DOHH2 (cell line): ENCODE results near the gene KDM3A.

ENCODE experiments used
- H3F3A ChIP-seq: fragments of 200-600 bp; sonication (generic), shearing (Covaris generic); 2 replicates; pipeline ENCODE4 v1.6.0; 2016; ENCODE audit warnings: antibody characterized with exemption, mild to moderate bottlenecking; ENCODE audit not compliant: control insufficient read depth, insufficient read depth
- H3K27ac ChIP-seq: fragments of 200-600 bp; sonication (generic); 2 replicates; pipeline ENCODE4 v1.5.1; 2014; ENCODE audit warnings: low read depth, mild to moderate bottlenecking, low read length, moderate library complexity
- H3K27me3 ChIP-seq: fragments of 200-600 bp; sonication (generic); 2 replicates; pipeline ENCODE4 v1.6.1; 2014; ENCODE audit warnings: mild to moderate bottlenecking, low read length, mixed read lengths; ENCODE audit not compliant: control insufficient read depth
- H3K36me3 ChIP-seq: fragments of 200-600 bp; sonication (generic); 2 replicates; pipeline ENCODE4 v1.6.1; 2014; ENCODE audit warnings: mild to moderate bottlenecking, low read length, moderate library complexity, mixed read lengths; ENCODE audit not compliant: control insufficient read depth
- H3K4me1 ChIP-seq: fragments of 200-600 bp; sonication (generic); 2 replicates; pipeline ENCODE4 v1.6.1; 2014; ENCODE audit warnings: mild to moderate bottlenecking, low read length, mixed read lengths; ENCODE audit not compliant: control insufficient read depth
- H3K4me2 ChIP-seq: fragments of 200-600 bp; sonication (generic); 2 replicates; pipeline ENCODE4 v1.6.0; 2014; ENCODE audit warnings: mild to moderate bottlenecking, low read length, moderate library complexity
- H3K4me3 ChIP-seq: fragments of 200-600 bp; sonication (generic); 2 replicates; pipeline ENCODE4 v1.5.1; 2014; ENCODE audit warnings: mild to moderate bottlenecking, low read length, mixed read lengths
- H3K79me2 ChIP-seq: fragments of 200-600 bp; sonication (generic); 2 replicates; pipeline ENCODE4 v1.6.1; 2014; ENCODE audit warnings: mild to moderate bottlenecking, low read length, mixed read lengths; ENCODE audit not compliant: control insufficient read depth
- H3K9me2 ChIP-seq: fragments of 200-600 bp; sonication (generic); replicated peaks from 2 replicates; pipeline ENCODE4 v1.6.1; 2014; ENCODE audit warnings: mild to moderate bottlenecking, low read length, mixed read lengths; ENCODE audit not compliant: control insufficient read depth
- H3K9me3 ChIP-seq: fragments of 200-600 bp; sonication (generic); 2 replicates; pipeline ENCODE4 v1.6.1; 2014; ENCODE audit warnings: antibody characterized with exemption, low read length, mixed read lengths; ENCODE audit not compliant: control insufficient read depth, insufficient read depth
- H4K20me1 ChIP-seq: fragments of 200-600 bp; sonication (generic); 2 replicates; pipeline ENCODE4 v1.6.0; 2014; ENCODE audit warnings: low read depth, mild to moderate bottlenecking, antibody characterized with exemption, low read length, moderate library complexity; ENCODE audit not compliant: control insufficient read depth, insufficient read depth
- EZH2phosphoT487 ChIP-seq: fragments of 200-600 bp; sonication (generic); IDR thresholded peaks from 2 replicates; pipeline ENCODE4 v1.6.1; 2017; ENCODE audit warnings: borderline replicate concordance, mild to moderate bottlenecking, antibody characterized with exemption, low read length, moderate library complexity, mixed read lengths
- TF ChIP-seq, protein P1 (sequence below): fragments of 200-600 bp; sonication (generic); IDR thresholded peaks from one replicate; pipeline ENCODE4 v1.5.1; 2014; ENCODE audit warnings: antibody characterized with exemption, mild to moderate bottlenecking, low read depth, low read length; ENCODE audit not compliant: poor library complexity, severe bottlenecking

KDM3A gene

DNA sequence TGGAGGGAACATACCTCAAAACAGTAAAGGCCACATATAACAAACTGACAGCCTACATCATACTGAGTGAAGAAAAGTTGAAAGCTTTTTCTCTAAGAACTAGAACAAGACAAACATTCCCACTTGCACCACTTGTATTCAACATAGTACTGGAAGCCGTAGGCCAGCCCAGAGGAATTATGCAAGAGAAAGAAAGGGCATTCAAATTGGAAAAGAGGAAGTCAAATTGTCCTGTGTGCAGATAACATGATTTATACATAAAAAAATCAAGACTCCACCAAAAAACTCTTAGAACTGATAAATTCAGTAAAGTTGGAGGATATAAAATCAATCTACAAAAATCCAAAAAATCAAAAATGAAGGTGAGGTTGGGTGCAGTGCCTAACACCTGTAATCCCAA is 8.0 kb upstream of the KDM3A start:
- Histone ChIP-seq H3K27me3 (no peaks in the 10 kb centered on the region), H3K36me3 (no peaks in the 10 kb centered on the region), H3K27ac (no peak overlapping the region), H3F3A (no peaks in the 10 kb centered on the region), H3K4me2 (no peak overlapping the region), H3K4me1 (no peaks in the 10 kb centered on the region), H3K79me2 (no peaks in the 10 kb centered on the region), H4K20me1 (no peaks in the 10 kb centered on the region), H3K9me3 (peaks cover 15% of the 10 kb centered on the region), H3K4me3 (no peak overlapping the region), H3K9me2 (no peaks in the 10 kb centered on the region)
- no peak for TF ChIP-seq EZH2phosphoT487
- TF ChIP-seq, protein P1, sequence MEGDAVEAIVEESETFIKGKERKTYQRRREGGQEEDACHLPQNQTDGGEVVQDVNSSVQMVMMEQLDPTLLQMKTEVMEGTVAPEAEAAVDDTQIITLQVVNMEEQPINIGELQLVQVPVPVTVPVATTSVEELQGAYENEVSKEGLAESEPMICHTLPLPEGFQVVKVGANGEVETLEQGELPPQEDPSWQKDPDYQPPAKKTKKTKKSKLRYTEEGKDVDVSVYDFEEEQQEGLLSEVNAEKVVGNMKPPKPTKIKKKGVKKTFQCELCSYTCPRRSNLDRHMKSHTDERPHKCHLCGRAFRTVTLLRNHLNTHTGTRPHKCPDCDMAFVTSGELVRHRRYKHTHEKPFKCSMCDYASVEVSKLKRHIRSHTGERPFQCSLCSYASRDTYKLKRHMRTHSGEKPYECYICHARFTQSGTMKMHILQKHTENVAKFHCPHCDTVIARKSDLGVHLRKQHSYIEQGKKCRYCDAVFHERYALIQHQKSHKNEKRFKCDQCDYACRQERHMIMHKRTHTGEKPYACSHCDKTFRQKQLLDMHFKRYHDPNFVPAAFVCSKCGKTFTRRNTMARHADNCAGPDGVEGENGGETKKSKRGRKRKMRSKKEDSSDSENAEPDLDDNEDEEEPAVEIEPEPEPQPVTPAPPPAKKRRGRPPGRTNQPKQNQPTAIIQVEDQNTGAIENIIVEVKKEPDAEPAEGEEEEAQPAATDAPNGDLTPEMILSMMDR = no peak

DNA sequence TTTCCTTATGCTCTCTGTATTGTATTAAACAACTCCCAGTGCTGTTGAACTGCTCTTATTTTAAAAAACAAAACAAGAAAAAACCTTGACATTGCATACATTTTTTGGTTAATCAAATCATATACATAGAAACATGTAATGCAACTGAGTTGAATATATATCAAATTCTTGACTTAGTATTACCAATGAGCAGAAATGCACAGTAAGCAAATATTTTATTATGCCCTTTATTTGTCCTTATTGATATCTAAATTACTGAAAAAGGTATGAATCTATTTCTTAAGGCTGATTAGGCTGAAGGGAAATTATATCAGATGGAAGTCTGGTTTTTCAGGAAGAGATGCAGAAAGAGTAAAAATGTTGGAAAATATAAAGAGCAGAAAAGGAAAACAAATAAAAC is 6.9 kb upstream of the KDM3A start:
- H3K9me2 ChIP-seq = no peaks in the 10 kb centered on the region
- H3K79me2 ChIP-seq = no peaks in the 10 kb centered on the region
- no peak for TF ChIP-seq EZH2phosphoT487
- TF ChIP-seq, protein P1 = no peak
- H3F3A ChIP-seq = no peaks in the 10 kb centered on the region; the same call in 1 of the 2 replicates
- no peaks in the 10 kb centered on the region for H3K4me1 ChIP-seq
- no peaks in the 10 kb centered on the region; the same call in 1 of the 2 replicates for H3K36me3 ChIP-seq
- peaks cover 16% of the 10 kb centered on the region for H3K9me3 ChIP-seq
- no peak overlapping the region for H3K4me2 ChIP-seq
- H3K27ac ChIP-seq = no peak overlapping the region
- H4K20me1 ChIP-seq = no peaks in the 10 kb centered on the region
- no peaks in the 10 kb centered on the region for H3K27me3 ChIP-seq
- no peak overlapping the region for H3K4me3 ChIP-seq

DNA sequence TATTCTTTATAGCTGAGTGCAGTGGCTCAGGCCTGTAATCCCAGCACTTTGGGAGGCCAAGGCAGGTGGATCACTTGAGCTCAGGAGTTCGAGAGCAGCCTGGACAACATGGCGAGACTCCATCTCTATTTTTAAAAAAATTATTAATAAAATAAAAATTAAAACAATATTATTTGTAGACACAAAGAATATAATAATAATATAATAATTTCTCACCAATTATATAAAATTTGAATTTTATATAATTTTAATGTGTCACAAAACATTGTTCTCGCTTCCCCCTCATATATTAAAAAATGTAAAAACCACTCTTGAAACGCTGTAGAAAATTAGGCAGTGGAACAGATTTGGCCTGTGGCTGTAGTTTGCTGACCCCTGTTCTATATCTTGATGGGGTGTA is 5.6 kb upstream of the KDM3A start:
- Histone ChIP-seq H3K9me3 (peaks cover 27% of the 10 kb centered on the region), H3K4me3 (no peak overlapping the region), H3K4me2 (no peak overlapping the region), H3F3A (peaks cover 8% of the 10 kb centered on the region), H3K27me3 (no peaks in the 10 kb centered on the region), H3K9me2 (no peaks in the 10 kb centered on the region), H3K27ac (no peak overlapping the region), H4K20me1 (no peaks in the 10 kb centered on the region), H3K4me1 (peaks cover 6% of the 10 kb centered on the region), H3K79me2 (no peaks in the 10 kb centered on the region), H3K36me3 (peaks cover 3% of the 10 kb centered on the region; the same call in 1 of the 2 replicates)
- no peak for TF ChIP-seq EZH2phosphoT487
- TF ChIP-seq, protein P1 = no peak
